A673 (cell line): Measurements from ENCODE around the gene PRKCQ. TPM values are rescaled to one million over a fixed set of nuclear protein-coding genes. Genes with fewer than 3 reads are reported as not detected.

Experiments
- BruUV-seq: library from RNA; stranded (reverse); fragments of 400-500 nt; replicated peaks from 2 replicates; lab custom pipeline; 2021; lab: Mats Ljungman, UMichigan
- CTCF ChIA-PET: fragments of 300-600 bp; sonication (Branson Sonifier 250); formaldehyde crosslinking; loops from one replicate; lab custom pipeline; 2022; ENCODE audit warnings: antibody characterized with exemption; lab: Charles Lee
- POLR2A ChIA-PET: fragments of 300-600 bp; sonication (Branson Sonifier 250); formaldehyde crosslinking; loops from one replicate; lab custom pipeline; 2022; ENCODE audit warnings: antibody characterized with exemption; ENCODE audit not compliant: low non-redundant PET; lab: Charles Lee
- DNase-seq: peaks from one replicate; pipeline ENCODE4 v3.0.0-alpha.2; 2015; ENCODE audit warnings: low spot score
- H3K27ac ChIP-seq: fragments of 200-600 bp; sonication (generic); 2 replicates; pipeline ENCODE4 v1.5.1; 2016; ENCODE audit warnings: mixed run types, low read depth, mild to moderate bottlenecking, mixed read lengths, antibody characterized with exemption, low read length; ENCODE audit not compliant: poor library complexity, severe bottlenecking
- H3K27me3 ChIP-seq: fragments of 200-600 bp; sonication (generic); replicated peaks from 2 replicates; pipeline ENCODE4 v1.6.1; 2017; ENCODE audit warnings: mixed run types, low read depth, mild to moderate bottlenecking, mixed read lengths, antibody characterized with exemption, low read length; ENCODE audit not compliant: insufficient read depth, poor library complexity
- H3K36me3 ChIP-seq: fragments of 200-600 bp; sonication (generic); 2 replicates; pipeline ENCODE4 v1.6.1; 2016; ENCODE audit warnings: mixed run types, mild to moderate bottlenecking, mixed read lengths, antibody characterized with exemption, low read length; ENCODE audit not compliant: insufficient read depth, poor library complexity, severe bottlenecking
- H3K4me1 ChIP-seq: fragments of 200-600 bp; sonication (generic); 2 replicates; pipeline ENCODE4 v1.6.1; 2017; ENCODE audit warnings: mixed run types, mild to moderate bottlenecking, mixed read lengths, antibody characterized with exemption, low read length; ENCODE audit not compliant: insufficient read depth, poor library complexity, severe bottlenecking
- H3K4me3 ChIP-seq: fragments of 200-600 bp; sonication (generic); 2 replicates; pipeline ENCODE4 v1.5.1; 2016; ENCODE audit warnings: low read depth, mixed run types, mild to moderate bottlenecking, mixed read lengths, low read length; ENCODE audit not compliant: poor library complexity, severe bottlenecking
- H3K9me3 ChIP-seq: fragments of 200-600 bp; sonication (generic); 2 replicates; pipeline ENCODE4 v1.6.1; 2016; ENCODE audit warnings: mixed run types, low read depth, mild to moderate bottlenecking, mixed read lengths, antibody characterized with exemption, low read length; ENCODE audit not compliant: poor library complexity, severe bottlenecking
- EZH2 ChIP-seq: fragments of 200-600 bp; sonication (generic); IDR thresholded peaks from 2 replicates; pipeline ENCODE4 v1.6.1; 2017; ENCODE audit warnings: borderline replicate concordance, low read depth, mild to moderate bottlenecking, mixed read lengths, antibody characterized with exemption, low read length; ENCODE audit not compliant: poor library complexity, severe bottlenecking
- intact Hi-C: fragments of 100-400 bp; cut with micrococcal nuclease; formaldehyde crosslinking; loops from one replicate; pipeline ENCODE4 v1.10.0; 2022; ENCODE audit not compliant: unreplicated experiment
- total RNA-seq: library from RNA; stranded (reverse); gene quantifications from 2 replicates; pipeline ENCODE4 v1.2.3, GENCODE V29; 2021
- TF ChIP-seq, protein P1 (sequence below): fragments of 300-800, 200-600 bp; sonication (generic); conservative IDR thresholded peaks from 2 replicates; pipeline ENCODE4 v1.5.1; 2017; ENCODE audit warnings: low read depth, mild to moderate bottlenecking, antibody characterized with exemption, low read length, moderate library complexity, mixed read lengths

PRKCQ gene
- total RNA-seq, 1 experiment from 2014 or later: not detected

DNA sequence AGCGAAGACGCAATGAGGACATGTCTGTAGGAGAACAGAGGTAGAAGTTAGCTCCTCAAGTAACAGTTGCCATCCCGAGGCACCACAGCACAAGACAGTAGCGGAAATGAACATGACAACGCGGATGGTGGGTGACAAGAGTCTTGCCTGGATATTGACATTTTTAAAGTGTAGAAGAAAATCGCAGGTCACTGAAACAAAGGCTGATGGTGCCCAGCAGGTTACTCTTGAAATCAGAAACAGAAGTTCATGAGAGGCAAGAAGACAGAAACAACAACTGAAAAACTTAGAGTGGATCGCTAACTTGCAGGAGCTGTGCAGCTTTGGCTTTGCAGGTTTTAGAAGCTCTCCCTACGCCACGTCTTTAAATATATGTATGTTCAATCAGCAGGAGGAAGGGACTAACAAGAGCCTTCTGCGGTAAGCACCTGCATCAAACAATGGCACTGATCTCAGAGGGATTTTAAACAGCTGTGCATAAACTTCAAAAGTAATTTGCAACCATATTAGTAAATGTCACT, 1.8 kb downstream of the PRKCQ start:
- DNase-seq: no peak
- H3K27ac ChIP-seq: no peak overlapping the region
- no TSS peak for BruUV-seq
- POLR2A ChIA-PET: no interaction called here
- intact Hi-C loops: loop anchor here (5.0 kb wide), 1 partner anchor 839 kb away; no protein-coding TSS in a partner anchor
- CTCF ChIA-PET: no interaction called here
- peaks cover 3% of the 10 kb centered on the region for H3K9me3 ChIP-seq
- no peak overlapping the region for H3K4me3 ChIP-seq
- H3K4me1 ChIP-seq: peaks cover 5% of the 10 kb centered on the region
- peaks cover 97% of the 10 kb centered on the region for H3K27me3 ChIP-seq
- no peaks in the 10 kb centered on the region for H3K36me3 ChIP-seq
- no peak for TF ChIP-seq EZH2
- TF ChIP-seq, protein P1, sequence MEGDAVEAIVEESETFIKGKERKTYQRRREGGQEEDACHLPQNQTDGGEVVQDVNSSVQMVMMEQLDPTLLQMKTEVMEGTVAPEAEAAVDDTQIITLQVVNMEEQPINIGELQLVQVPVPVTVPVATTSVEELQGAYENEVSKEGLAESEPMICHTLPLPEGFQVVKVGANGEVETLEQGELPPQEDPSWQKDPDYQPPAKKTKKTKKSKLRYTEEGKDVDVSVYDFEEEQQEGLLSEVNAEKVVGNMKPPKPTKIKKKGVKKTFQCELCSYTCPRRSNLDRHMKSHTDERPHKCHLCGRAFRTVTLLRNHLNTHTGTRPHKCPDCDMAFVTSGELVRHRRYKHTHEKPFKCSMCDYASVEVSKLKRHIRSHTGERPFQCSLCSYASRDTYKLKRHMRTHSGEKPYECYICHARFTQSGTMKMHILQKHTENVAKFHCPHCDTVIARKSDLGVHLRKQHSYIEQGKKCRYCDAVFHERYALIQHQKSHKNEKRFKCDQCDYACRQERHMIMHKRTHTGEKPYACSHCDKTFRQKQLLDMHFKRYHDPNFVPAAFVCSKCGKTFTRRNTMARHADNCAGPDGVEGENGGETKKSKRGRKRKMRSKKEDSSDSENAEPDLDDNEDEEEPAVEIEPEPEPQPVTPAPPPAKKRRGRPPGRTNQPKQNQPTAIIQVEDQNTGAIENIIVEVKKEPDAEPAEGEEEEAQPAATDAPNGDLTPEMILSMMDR: no peak

DNA sequence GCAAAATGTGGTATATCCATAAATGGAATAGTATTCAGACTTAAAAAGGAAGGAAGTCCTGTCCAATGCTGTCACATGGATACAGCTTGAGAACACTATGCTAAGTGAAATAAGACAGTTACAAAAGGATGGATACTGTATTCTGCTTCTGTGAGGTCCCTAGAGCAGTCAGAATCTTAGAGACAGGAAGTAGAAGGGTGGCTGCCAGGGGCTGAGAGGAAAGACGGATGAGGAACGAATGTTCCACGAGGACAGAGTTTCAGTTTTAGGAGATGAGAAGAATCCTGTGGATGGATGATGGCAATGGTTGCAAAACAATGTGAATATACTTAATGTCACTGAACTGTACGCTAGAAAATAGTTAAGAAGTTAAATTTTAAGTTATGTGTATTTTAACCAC, 3.8 kb downstream of the PRKCQ start:
- CTCF ChIA-PET: no interaction called here
- BruUV-seq: no TSS peak
- no peak overlapping the region for H3K4me3 ChIP-seq
- peaks cover 5% of the 10 kb centered on the region for H3K4me1 ChIP-seq
- intact Hi-C loops: loop anchor here (5.0 kb wide), 1 partner anchor 841 kb away; no protein-coding TSS in a partner anchor
- H3K36me3 ChIP-seq: no peaks in the 10 kb centered on the region
- H3K27ac ChIP-seq: no peak overlapping the region
- POLR2A ChIA-PET: no interaction called here
- H3K9me3 ChIP-seq: peaks cover 3% of the 10 kb centered on the region
- no peak for DNase-seq
- TF ChIP-seq EZH2: no peak
- TF ChIP-seq, protein P1: no peak
- peaks cover 97% of the 10 kb centered on the region for H3K27me3 ChIP-seq

DNA sequence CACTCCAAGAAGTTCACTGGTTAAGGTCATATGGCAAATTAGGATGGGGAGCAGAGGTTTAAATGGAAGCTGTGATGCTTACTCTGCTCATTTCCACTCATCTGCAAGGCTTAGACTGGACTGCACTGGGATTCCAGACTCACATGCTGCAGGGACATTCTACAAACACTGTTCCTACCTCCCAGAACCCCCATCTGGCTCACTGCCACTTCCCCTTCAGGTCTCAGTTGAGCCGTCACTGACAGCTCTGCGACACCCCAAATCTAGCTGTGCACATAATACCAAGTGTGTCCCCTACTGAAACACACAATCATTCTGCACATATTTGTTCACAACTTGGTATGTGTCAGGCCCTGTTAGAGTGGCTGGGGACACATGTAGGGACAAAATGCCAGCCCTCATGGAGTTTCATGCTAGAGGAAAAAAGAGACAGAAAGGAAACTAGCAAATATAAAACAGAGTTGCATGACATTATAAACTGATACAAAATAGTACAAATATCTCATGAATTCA, 5.4 kb downstream of the PRKCQ start:
- no peaks in the 10 kb centered on the region for H3K4me1 ChIP-seq
- BruUV-seq: no TSS peak
- no peak overlapping the region for H3K27ac ChIP-seq
- CTCF ChIA-PET: no interaction called here
- H3K9me3 ChIP-seq: peaks cover 3% of the 10 kb centered on the region
- no peaks in the 10 kb centered on the region for H3K36me3 ChIP-seq
- H3K4me3 ChIP-seq: no peak overlapping the region
- POLR2A ChIA-PET: no interaction called here
- H3K27me3 ChIP-seq: peaks cover 99% of the 10 kb centered on the region
- DNase-seq: no peak
- TF ChIP-seq EZH2: no peak
- TF ChIP-seq, protein P1: no peak
- intact Hi-C loops: loop anchor here (5.0 kb wide), 1 partner anchor 843 kb away; no protein-coding TSS in a partner anchor
